Aorta (tissue), 5 donors: Measurements from ENCODE around the gene PTPN4. TPM values are rescaled to one million over a fixed set of nuclear protein-coding genes. Genes with fewer than 3 reads are reported as not detected.

Source experiments
- ATAC-seq: fragments of 200-7000 bp; cut with Tn5 transposase; one replicate; pipeline ENCODE4 v1.9.1; 2022; ENCODE audit warnings: moderate library complexity; ENCODE audit not compliant: low FRiP score
- DNase-seq, 2 donors: peaks; one replicate each; pipeline ENCODE4 v3.0.0-alpha.2; 2020
- H3K27ac ChIP-seq, 2 donors: one replicate each; pipeline ENCODE4 v1.5.1; 2013; ENCODE audit warnings: low read length in 2 of 2, mild to moderate bottlenecking in 2 of 2, moderate library complexity in 2 of 2, control low read depth in 1 of 2, inconsistent platforms in 1 of 2, low read depth in 1 of 2
- H3K27me3 ChIP-seq, 2 donors: one replicate each; pipeline ENCODE4 v1.6.1; 2013; ENCODE audit warnings: control low read depth in 1 of 2, low read length in 1 of 2, mild to moderate bottlenecking in 1 of 2, moderate library complexity in 1 of 2; ENCODE audit not compliant: insufficient read depth in 2 of 2, control insufficient read depth in 1 of 2
- H3K36me3 ChIP-seq, 2 donors: one replicate each; pipeline ENCODE4 v1.6.1; 2013; ENCODE audit warnings: control low read depth in 1 of 2, low read length in 1 of 2, mild to moderate bottlenecking in 1 of 2; ENCODE audit not compliant: insufficient read depth in 2 of 2, control insufficient read depth in 1 of 2
- H3K4me1 ChIP-seq, 2 donors: one replicate each; pipeline ENCODE4 v1.6.1; 2013; ENCODE audit warnings: low read length in 2 of 2, control low read depth in 1 of 2, mild to moderate bottlenecking in 1 of 2, moderate library complexity in 1 of 2; ENCODE audit not compliant: insufficient read depth in 2 of 2, control insufficient read depth in 1 of 2
- H3K4me3 ChIP-seq, 2 donors: one replicate each; pipeline ENCODE4 v1.5.1; 2013; ENCODE audit warnings: low read length in 2 of 2, control low read depth in 1 of 2, mild to moderate bottlenecking in 1 of 2
- H3K9me3 ChIP-seq: one replicate; pipeline ENCODE4 v1.6.1; 2013; ENCODE audit warnings: mild to moderate bottlenecking, low read length; ENCODE audit not compliant: control insufficient read depth
- WGBS, 2 donors: extraction: QIAGEN DNeasy Blood & Tissue Kit; methylation state at CpG; one replicate each; pipeline ENCODE4 v1.1.7; 2013; 5-methylcytosine and 5-hydroxymethylcytosine counted together
- intact Hi-C, 2 donors: fragments of 100-400 bp; cut with DNase I; formaldehyde crosslinking; loops; one replicate each; pipeline versions ENCODE4 v1.14.2 to v1.15.0; 2022
- polyA plus RNA-seq, 2 donors: library from polyadenylated mRNA; stranded (reverse); fragments of 200-250 nt; gene quantifications; one replicate each; pipeline ENCODE4 v1.2.3, GENCODE V29; 2013
- total RNA-seq, 2 donors: library from RNA; stranded (reverse); fragmentation: NEBNext Ultra II Directional; extraction: Animal tissue kit (Norgen Biotek cat#: 25700); gene quantifications; one replicate each; pipeline ENCODE4 v1.2.1, GENCODE V29; 2021
- donor health status: healthy with polysubstance abuse.
- donor health status: Bipolar disorder and iron deficiency.
- donor health status: DM: no; HTN: no; CAD: no.
- donor health status: DM: no; HTN: no; CAD: no.
- donor health status: DM: yes; HTN: yes; CAD: no.

The PTPN4 gene
- total and polyA plus RNA-seq, 4 donors = 2.1 to 39.0 (median 11.6) TPM

GRCh38 chr2:119765433-119766002 lies 5.8 kb downstream of the PTPN4 start:
- DNase-seq (no peak), ATAC-seq (no peak)
- WGBS, 2 donors = 87 to 89% methylated on average over 5 of the region's 5 CpGs
- Histone ChIP-seq H3K4me3 (no peak overlapping the region), H3K36me3 (no peaks in the 10 kb centered on the region), H3K27ac (no peak overlapping the region), H3K4me1 (peaks cover 0 to 6% of the 10 kb centered on the region in 2 donors), H3K27me3 (no peaks in the 10 kb centered on the region), H3K9me3 (no peaks in the 10 kb centered on the region)
- intact Hi-C loops = no loop called here

DNA sequence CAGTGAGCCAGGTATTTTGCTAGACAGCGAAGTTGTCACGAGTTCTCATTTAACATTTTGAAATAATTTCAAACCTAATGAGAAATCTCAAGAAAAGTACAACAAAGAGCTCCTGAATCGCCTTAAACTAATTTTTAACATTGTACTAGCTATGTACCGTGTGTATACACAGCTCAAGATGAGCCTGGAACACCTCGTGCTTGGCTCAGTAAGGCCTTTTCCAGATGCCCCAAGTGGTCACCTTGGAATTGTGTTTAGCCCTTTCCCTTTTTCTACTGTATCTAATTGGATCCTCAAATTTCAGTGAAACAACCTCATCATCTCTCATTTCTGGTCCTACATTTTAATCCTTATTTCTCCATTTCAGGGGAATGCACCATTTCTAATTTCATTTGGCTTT lies 7.2 kb downstream of the PTPN4 start:
- 94% methylated on average over 5 of the region's 5 CpGs for WGBS, 2 donors
- no peak overlapping the region for H3K4me3 ChIP-seq
- no peaks in the 10 kb centered on the region for H3K36me3 ChIP-seq
- no peak for DNase-seq
- peaks cover 0 to 2% of the 10 kb centered on the region in 2 donors for H3K4me1 ChIP-seq
- no peak overlapping the region for H3K27ac ChIP-seq
- intact Hi-C loops = no loop called here
- ATAC-seq = no peak
- no peaks in the 10 kb centered on the region for H3K27me3 ChIP-seq
- H3K9me3 ChIP-seq = no peaks in the 10 kb centered on the region

- H3K27me3 ChIP-seq = no peaks in the 10 kb centered on the region
- DNase-seq (no peak), ATAC-seq (no peak)
- no peaks in the 10 kb centered on the region for H3K36me3 ChIP-seq
- H3K27ac ChIP-seq = no peak overlapping the region
- no peaks in the 10 kb centered on the region for H3K9me3 ChIP-seq
- intact Hi-C loops = no loop called here
- no peaks in the 10 kb centered on the region for H3K4me1 ChIP-seq
- H3K4me3 ChIP-seq = no peak overlapping the region
- 85 to 94% methylated on average over 1 of the region's 1 CpG for WGBS, 2 donors
These were observed 9.0 kb downstream of the PTPN4 start for GRCh38 chr2:119768742-119769141.

- ATAC-seq (no peak), DNase-seq (no peak)
- H3K36me3 ChIP-seq = no peaks in the 10 kb centered on the region
- no peak overlapping the region for H3K4me3 ChIP-seq
- 94 to 95% methylated on average over 3 of the region's 3 CpGs for WGBS, 2 donors
- H3K27me3 ChIP-seq = no peaks in the 10 kb centered on the region
- H3K4me1 ChIP-seq = no peaks in the 10 kb centered on the region
- intact Hi-C loops = no loop called here
- no peaks in the 10 kb centered on the region for H3K9me3 ChIP-seq
- H3K27ac ChIP-seq = no peak overlapping the region
These were observed 9.9 kb downstream of the PTPN4 start for GRCh38 chr2:119769645-119770044.

- no peak overlapping the region for H3K4me3 ChIP-seq
- no peak for ATAC-seq
- H3K4me1 ChIP-seq = no peaks in the 10 kb centered on the region
- no peak overlapping the region for H3K27ac ChIP-seq
- H3K36me3 ChIP-seq = no peaks in the 10 kb centered on the region
- DNase-seq = no peak
- no peaks in the 10 kb centered on the region for H3K9me3 ChIP-seq
- H3K27me3 ChIP-seq = no peaks in the 10 kb centered on the region
- intact Hi-C loops = no loop called here
- 64 to 69% methylated on average over 2 of the region's 2 CpGs for WGBS, 2 donors
These were observed 11.6 kb downstream of the PTPN4 start for GRCh38 chr2:119771331-119771730.

- no peak for ATAC-seq
- Histone ChIP-seq H3K27ac (no peak overlapping the region), H3K36me3 (no peaks in the 10 kb centered on the region), H3K27me3 (no peaks in the 10 kb centered on the region), H3K9me3 (no peaks in the 10 kb centered on the region), H3K4me3 (no peak overlapping the region), H3K4me1 (no peaks in the 10 kb centered on the region)
- no peak for DNase-seq
- intact Hi-C loops = no loop called here
- WGBS, 2 donors = 73 to 81% methylated on average over 2 of the region's 2 CpGs
These were observed 12.4 kb downstream of the PTPN4 start for GRCh38 chr2:119772128-119772527.

GRCh38 chr2:119772767-119773166 lies 13.0 kb downstream of the PTPN4 start:
- Histone ChIP-seq H3K4me1 (no peaks in the 10 kb centered on the region), H3K27ac (no peak overlapping the region), H3K27me3 (no peaks in the 10 kb centered on the region), H3K9me3 (no peaks in the 10 kb centered on the region), H3K36me3 (no peaks in the 10 kb centered on the region), H3K4me3 (no peak overlapping the region)
- intact Hi-C loops = no loop called here
- ATAC-seq (no peak), DNase-seq (no peak)
- 97 to 98% methylated on average over 4 of the region's 4 CpGs for WGBS, 2 donors

DNA sequence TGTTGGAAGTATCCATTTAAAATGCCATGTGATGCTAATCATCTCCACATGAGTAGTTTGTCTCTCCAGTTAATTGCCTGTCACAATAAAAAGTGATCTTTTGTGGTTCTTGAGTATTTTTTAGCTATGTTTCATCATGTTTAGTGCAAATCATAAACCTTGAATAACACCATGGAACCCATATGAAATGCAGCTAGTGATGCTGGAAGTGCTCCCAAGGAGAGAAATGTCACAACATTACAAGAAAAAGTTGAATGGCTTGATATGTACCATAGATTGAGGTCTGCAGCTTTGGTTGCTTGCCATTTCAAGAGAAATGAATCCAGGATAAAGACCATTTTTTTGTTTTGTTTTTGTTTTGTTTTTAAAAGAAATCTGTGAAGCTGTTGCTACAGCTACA lies 14.3 kb downstream of the PTPN4 start:
- Histone ChIP-seq H3K36me3 (no peaks in the 10 kb centered on the region), H3K4me3 (no peak overlapping the region), H3K9me3 (no peaks in the 10 kb centered on the region), H3K27ac (no peak overlapping the region), H3K4me1 (no peaks in the 10 kb centered on the region), H3K27me3 (no peaks in the 10 kb centered on the region)
- intact Hi-C loops = no loop called here
- no peak for ATAC-seq
- DNase-seq = no peak

GRCh38 chr2:119775102-119775501 lies 15.4 kb downstream of the PTPN4 start:
- Histone ChIP-seq H3K36me3 (no peaks in the 10 kb centered on the region), H3K9me3 (no peaks in the 10 kb centered on the region), H3K4me1 (no peaks in the 10 kb centered on the region), H3K4me3 (no peak overlapping the region), H3K27me3 (no peaks in the 10 kb centered on the region), H3K27ac (no peak overlapping the region)
- no peak for ATAC-seq
- intact Hi-C loops = no loop called here
- DNase-seq = no peak
- WGBS, 2 donors = 96 to 97% methylated on average over 6 of the region's 6 CpGs
